Endothelial cell of umbilical vein (primary cell): Measurements from ENCODE around the gene DPYSL4. TPM values are rescaled to one million over a fixed set of nuclear protein-coding genes. Genes with fewer than 3 reads are reported as not detected.

Experiments used
- BruUV-seq: library from RNA; stranded (reverse); fragments of 400-500 nt; replicated peaks from 2 replicates; lab custom pipeline; 2021; lab: Mats Ljungman, UMichigan
- CTCF ChIA-PET: fragments of 300-600, 350-600 bp; sonication (Branson Sonifier 250); formaldehyde crosslinking; loops from one replicate; lab custom pipeline; 2021; ENCODE audit warnings: antibody characterized with exemption, inconsistent platforms; lab: Charles Lee
- POLR2A ChIA-PET: fragments of 300-600, 350-600 bp; sonication (Branson Sonifier 250); formaldehyde crosslinking; loops from one replicate; lab custom pipeline; 2021; ENCODE audit warnings: antibody characterized with exemption, inconsistent platforms; lab: Charles Lee
- DNase-seq: peaks from one replicate; pipeline ENCODE4 v3.0.0-alpha.2; 2011; ENCODE audit warnings: low read depth, low spot score
- FAIRE-seq: peaks from 2 replicates; lab custom pipeline; 2011; peaks lifted over from hg19 to GRCh38; lab: Jason Lieb, UNC
- H2AFZ ChIP-seq: 2 replicates; pipeline ENCODE4 v1.6.0; 2012; ENCODE audit warnings: low read depth, low read length, control low read depth, inconsistent platforms
- H3K27ac ChIP-seq: 2 replicates; pipeline ENCODE4 v1.5.1; 2011; ENCODE audit warnings: low read depth, mild to moderate bottlenecking, control low read depth, low read length, moderate library complexity; ENCODE audit not compliant: insufficient read depth
- H3K27me3 ChIP-seq, 2 experiments: 2 replicates each; pipeline versions ENCODE4 v1.6.0 to v1.6.1; 2011; ENCODE audit warnings: low read length in 2 of 2, mixed read lengths in 1 of 2; ENCODE audit not compliant: control insufficient read depth in 2 of 2, insufficient read depth in 2 of 2
- H3K36me3 ChIP-seq, 2 experiments: 2 replicates in 1 of 2; 3 replicates in 1 of 2; pipeline ENCODE4 v1.5.1; 2011; ENCODE audit warnings: low read length in 2 of 2, mild to moderate bottlenecking in 1 of 2, moderate library complexity in 1 of 2; ENCODE audit not compliant: control insufficient read depth in 2 of 2, insufficient read depth in 2 of 2; ENCODE audit errors: extremely low read depth in 1 of 2
- H3K4me1 ChIP-seq: 3 replicates; pipeline ENCODE4 v1.5.1; 2011; ENCODE audit warnings: mild to moderate bottlenecking, low read length; ENCODE audit not compliant: control insufficient read depth, insufficient read depth; ENCODE audit errors: extremely low read depth
- H3K4me2 ChIP-seq: 2 replicates; pipeline ENCODE4 v1.6.1; 2011; ENCODE audit warnings: low read length, control low read depth, mixed read lengths; ENCODE audit not compliant: insufficient read depth
- H3K4me3 ChIP-seq, 3 experiments: fragments of 200-600 bp in 1 of 3; sonication (generic), shearing (Covaris generic) in 1 of 3; replicated peaks in 1 of 3; 2 replicates each; pipeline ENCODE4 v1.5.1; 2011 to 2016; ENCODE audit warnings: control low read depth in 3 of 3, low read length in 3 of 3, mild to moderate bottlenecking in 2 of 3, inconsistent platforms in 1 of 3, low read depth in 1 of 3, moderate library complexity in 1 of 3; ENCODE audit not compliant: insufficient read depth in 1 of 3
- H3K79me2 ChIP-seq: 2 replicates; pipeline ENCODE4 v1.6.0; 2012; ENCODE audit warnings: low read length, inconsistent platforms; ENCODE audit not compliant: control insufficient read depth, insufficient read depth
- H3K9ac ChIP-seq: replicated peaks from 2 replicates; pipeline ENCODE3; 2011; ENCODE audit warnings: low read length, control low read depth; ENCODE audit not compliant: insufficient read depth; ENCODE audit errors: extremely low read depth
- H3K9me1 ChIP-seq: replicated peaks from 3 replicates; pipeline ENCODE4 v1.6.0; 2011; ENCODE audit warnings: mild to moderate bottlenecking, low read length; ENCODE audit not compliant: control insufficient read depth, insufficient read depth; ENCODE audit errors: extremely low read depth
- H3K9me3 ChIP-seq: replicated peaks from 2 replicates; pipeline ENCODE4 v1.5.1; 2012; ENCODE audit warnings: low read length, inconsistent platforms; ENCODE audit not compliant: control insufficient read depth, insufficient read depth
- H4K20me1 ChIP-seq: replicated peaks from 2 replicates; pipeline ENCODE3; 2011; ENCODE audit warnings: mild to moderate bottlenecking, low read length; ENCODE audit not compliant: control insufficient read depth, insufficient read depth; ENCODE audit errors: extremely low read depth
- CTCF ChIP-seq, 2 donors: IDR thresholded peaks; 1 replicate in 1 of 2; 2 replicates in 1 of 2; pipeline ENCODE4 v1.5.1; 2011; ENCODE audit warnings: low read length in 2 of 2, mild to moderate bottlenecking in 2 of 2, moderate library complexity in 2 of 2, control low read depth in 1 of 2, inconsistent platforms in 1 of 2, low read depth in 1 of 2; ENCODE audit not compliant: insufficient read depth in 1 of 2; ENCODE audit errors: extremely low read depth in 1 of 2
- EZH2 ChIP-seq: IDR thresholded peaks from 2 replicates; pipeline ENCODE4 v1.6.1; 2012; ENCODE audit warnings: borderline replicate concordance, low read depth, mild to moderate bottlenecking, moderate library complexity, low read length, inconsistent platforms; ENCODE audit not compliant: severe bottlenecking
- FOS ChIP-seq: IDR thresholded peaks from 2 replicates; pipeline ENCODE4 v1.6.1; 2011; ENCODE audit warnings: mild to moderate bottlenecking, low read length, moderate library complexity, borderline replicate concordance; ENCODE audit not compliant: insufficient read depth
- GATA2 ChIP-seq: IDR thresholded peaks from 2 replicates; pipeline ENCODE4 v1.7.0; 2011; ENCODE audit warnings: low read depth, mild to moderate bottlenecking, moderate library complexity, mixed read lengths, low read length; ENCODE audit not compliant: insufficient read length, insufficient read depth
- JUN ChIP-seq: IDR thresholded peaks from 2 replicates; pipeline ENCODE4 v1.6.1; 2011; ENCODE audit warnings: borderline replicate concordance, low read depth; ENCODE audit not compliant: insufficient read length, insufficient read depth
- MAX ChIP-seq: IDR thresholded peaks from 2 replicates; pipeline ENCODE4 v1.6.1; 2011; ENCODE audit not compliant: insufficient read depth, insufficient read length
- MYC ChIP-seq: IDR thresholded peaks from one replicate; pipeline ENCODE4 v1.6.1; 2011; ENCODE audit warnings: mild to moderate bottlenecking, low read depth, low read length
- POLR2A ChIP-seq: IDR thresholded peaks from 2 replicates; pipeline ENCODE4 v1.6.1; 2012; ENCODE audit warnings: low read depth, mild to moderate bottlenecking, control low read depth, low read length
- POLR2AphosphoS5 ChIP-seq: IDR thresholded peaks from 2 replicates; pipeline ENCODE4 v1.6.1; 2012; ENCODE audit warnings: low read depth, mild to moderate bottlenecking, control low read depth, low read length, moderate library complexity; ENCODE audit not compliant: insufficient read depth
- dilution Hi-C: fragments of 300-500 bp; cut with MboI; formaldehyde crosslinking; loops from one replicate; pipeline ENCODE4 v1.15.0; 2019; ENCODE audit warnings: low sequenced_read_pairs; ENCODE audit not compliant: extremely low pct_ligation_motif_present
- intact Hi-C: fragments of 100-400 bp; cut with micrococcal nuclease; formaldehyde crosslinking; loops from one replicate; pipeline ENCODE4 v1.10.0; 2022
- polyA plus RNA-seq, 4 experiments: library from polyadenylated mRNA; depleted of rRNA in 3 of 4; stranded (reverse) in 3 of 4; unstranded in 1 of 4; fragments of >200 nt; gene quantifications; 2 replicates each; pipeline versions ENCODE4 v1.2.1 to v1.2.3, GENCODE V29; 2011 to 2012; ENCODE audit warnings: missing spikeins in 1 of 4
- total RNA-seq: library from RNA; stranded (reverse); gene quantifications from 2 replicates; pipeline ENCODE4 v1.2.3, GENCODE V29; 2021

DPYSL4 gene
- total and polyA plus RNA-seq, 2 donors (not counting 3 experiments of a cell fraction or from before 2014, with no cell fraction given) = 27.1 to 60.0 TPM

GRCh38 chr10:132182591-132182990, 4.2 kb upstream of the DPYSL4 start:
- intact Hi-C loops = no loop called here
- H3K4me3 ChIP-seq = no peak overlapping the region
- H4K20me1 ChIP-seq = no peaks in the 10 kb centered on the region
- H3K9ac ChIP-seq = no peak overlapping the region
- FAIRE-seq (no peak), DNase-seq (no peak)
- no peak overlapping the region for H2AFZ ChIP-seq
- POLR2A ChIA-PET = no interaction called here
- peaks cover 12 to 21% of the 10 kb centered on the region in 2 experiments for H3K27me3 ChIP-seq
- no TSS peak for BruUV-seq
- H3K4me2 ChIP-seq = no peak overlapping the region
- no peak overlapping the region for H3K27ac ChIP-seq
- no peaks in the 10 kb centered on the region for H3K9me3 ChIP-seq
- no peaks in the 10 kb centered on the region for H3K79me2 ChIP-seq
- H3K36me3 ChIP-seq = no peaks in the 10 kb centered on the region
- TF ChIP-seq GATA2 = no peak
- TF ChIP-seq CTCF (IDR thresholded peaks at IDR 0.05; ENCODE audit: extremely low read depth in 1 of 2, insufficient read depth in 1 of 2, low read depth in 1 of 2, low read length in 2 of 2) = no peak
- no peak for TF ChIP-seq JUN
- dilution Hi-C loops = no loop called here
- no peaks in the 10 kb centered on the region for H3K9me1 ChIP-seq
- CTCF ChIA-PET = no interaction called here
- H3K4me1 ChIP-seq = no peaks in the 10 kb centered on the region

- Histone ChIP-seq H3K27me3 (peaks cover 12 to 21% of the 10 kb centered on the region in 2 experiments), H3K79me2 (no peaks in the 10 kb centered on the region), H3K4me2 (no peak overlapping the region), H3K4me1 (no peaks in the 10 kb centered on the region), H3K27ac (no peak overlapping the region), H4K20me1 (no peaks in the 10 kb centered on the region), H3K9ac (no peak overlapping the region), H3K4me3 (no peak overlapping the region), H3K9me3 (no peaks in the 10 kb centered on the region), H3K9me1 (no peaks in the 10 kb centered on the region), H3K36me3 (no peaks in the 10 kb centered on the region), H2AFZ (no peak overlapping the region)
- POLR2A ChIA-PET = no interaction called here
- CTCF ChIA-PET = no interaction called here
- no peak for DNase-seq
- intact Hi-C loops (no loop called here), dilution Hi-C loops (no loop called here)
- no TSS peak for BruUV-seq
- TF ChIP-seq FOS (no peak), GATA2 (no peak), POLR2AphosphoS5 (no peak), CTCF (IDR thresholded peaks at IDR 0.05; ENCODE audit: extremely low read depth in 1 of 2, insufficient read depth in 1 of 2, low read depth in 1 of 2, low read length in 2 of 2) (no peak), MYC (no peak), MAX (no peak), JUN (no peak), EZH2 (no peak), POLR2A (no peak)
- no peak for FAIRE-seq
Observed at GRCh38 chr10:132183046-132183445, 3.7 kb upstream of the DPYSL4 start.
